H1 (cell line): ENCODE measurements around the gene RBM17. TPM values are rescaled to one million over a fixed set of nuclear protein-coding genes. Genes with fewer than 3 reads are reported as not detected.
A peak's percentile ranks its signal among the peaks of the same experiment; 100 is the strongest.

Experiments
- BACH1 ChIP-seq: IDR thresholded peaks from 2 replicates; pipeline ENCODE4 v1.6.1; 2012; ENCODE audit warnings: low read length, improper control_type of control experiment
- BCL11A ChIP-seq, 2 experiments: IDR thresholded peaks; one replicate each; pipeline ENCODE4 v1.6.1; 2011; ENCODE audit warnings: low read depth in 2 of 2, low read length in 2 of 2, mild to moderate bottlenecking in 2 of 2
- BRCA1 ChIP-seq: IDR thresholded peaks from 2 replicates; pipeline ENCODE4 v1.6.1; 2012; ENCODE audit warnings: low read depth, low read length, improper control_type of control experiment
- CREB1 ChIP-seq: IDR thresholded peaks from 2 replicates; pipeline ENCODE4 v1.6.1; 2012; ENCODE audit warnings: inconsistent platforms
- CTBP2 ChIP-seq: IDR thresholded peaks from 2 replicates; pipeline ENCODE4 v1.7.0; 2011; ENCODE audit warnings: borderline replicate concordance, mild to moderate bottlenecking, moderate library complexity, mixed read lengths, low read length; ENCODE audit not compliant: insufficient read depth, insufficient read length
- EGR1 ChIP-seq: IDR thresholded peaks from 2 replicates; pipeline ENCODE4 v1.6.1; 2011; ENCODE audit warnings: low read depth, low read length, borderline replicate concordance
- FOSL1 ChIP-seq: IDR thresholded peaks from 2 replicates; pipeline ENCODE4 v1.6.1; 2011; ENCODE audit warnings: mild to moderate bottlenecking, low read depth, low read length, moderate library complexity; ENCODE audit not compliant: insufficient read depth
- GTF2F1 ChIP-seq: IDR thresholded peaks from 2 replicates; pipeline ENCODE4 v1.6.1; 2012; ENCODE audit warnings: low read depth, low read length, improper control_type of control experiment, borderline replicate concordance
- JUN ChIP-seq: IDR thresholded peaks from 2 replicates; pipeline ENCODE4 v1.6.1; 2011; ENCODE audit warnings: low read depth, mild to moderate bottlenecking, improper control_type of control experiment, low read length
- MAFK ChIP-seq: IDR thresholded peaks from 2 replicates; pipeline ENCODE4 v1.6.1; 2012; ENCODE audit warnings: low read depth, mild to moderate bottlenecking, improper control_type of control experiment, low read length
- PHF8 ChIP-seq: fragments of 200-600 bp; sonication (generic); conservative IDR thresholded peaks from 2 replicates; pipeline ENCODE4 v1.7.1; 2012; ENCODE audit warnings: low read depth, mild to moderate bottlenecking, inconsistent platforms, low read length, moderate library complexity
- POLR2AphosphoS5 ChIP-seq: IDR thresholded peaks from 2 replicates; pipeline ENCODE4 v1.6.1; 2011; ENCODE audit warnings: low read depth, low read length
- RBBP5 ChIP-seq: IDR thresholded peaks from 2 replicates; pipeline ENCODE4 v1.7.1; 2012; ENCODE audit warnings: low read depth, mild to moderate bottlenecking, inconsistent platforms, low read length, moderate library complexity, borderline replicate concordance
- RFX5 ChIP-seq: IDR thresholded peaks from 2 replicates; pipeline ENCODE4 v1.6.1; 2011; ENCODE audit warnings: low read depth, low read length, improper control_type of control experiment, borderline replicate concordance
- RNF2 ChIP-seq: fragments of 200-900, 300-1000 bp; sonication (generic); IDR thresholded peaks from 2 replicates; pipeline ENCODE4 v1.7.1; 2016; ENCODE audit warnings: borderline replicate concordance, low read depth, mild to moderate bottlenecking, antibody characterized with exemption, low read length; ENCODE audit not compliant: poor library complexity, severe bottlenecking; ENCODE audit errors: missing control alignments
- RXRA ChIP-seq: IDR thresholded peaks from 2 replicates; pipeline ENCODE4 v1.6.1; 2011; ENCODE audit warnings: low read depth, mild to moderate bottlenecking, low read length, moderate library complexity; ENCODE audit not compliant: insufficient read depth
- SIRT6 ChIP-seq: IDR thresholded peaks from one replicate; pipeline ENCODE4 v1.7.1; 2012; ENCODE audit warnings: low read length, inconsistent platforms
- SP4 ChIP-seq: IDR thresholded peaks from 2 replicates; pipeline ENCODE4 v1.6.1; 2012; ENCODE audit warnings: low read length, inconsistent platforms
- SRF ChIP-seq: IDR thresholded peaks from 2 replicates; pipeline ENCODE4 v1.6.1; 2011; ENCODE audit warnings: mild to moderate bottlenecking, low read depth, low read length, moderate library complexity
- TAF7 ChIP-seq: optimal IDR thresholded peaks from 2 replicates; pipeline ENCODE3; 2011; ENCODE audit warnings: low read depth, mild to moderate bottlenecking, inconsistent platforms, low read length, moderate library complexity, borderline replicate concordance
- TCF12 ChIP-seq: IDR thresholded peaks from 2 replicates; pipeline ENCODE4 v1.6.1; 2011; ENCODE audit warnings: low read depth, mild to moderate bottlenecking, low read length
- TEAD4 ChIP-seq: IDR thresholded peaks from 2 replicates; pipeline ENCODE4 v1.6.1; 2012; ENCODE audit warnings: low read depth, low read length, inconsistent platforms, mixed read lengths
- YY1 ChIP-seq: IDR thresholded peaks from 2 replicates; pipeline ENCODE4 v1.6.1; 2011; ENCODE audit warnings: low read depth, mild to moderate bottlenecking, low read length
- polyA plus RNA-seq, 7 experiments: library from polyadenylated mRNA; depleted of rRNA in 3 of 7; stranded (reverse) in 5 of 7; unstranded in 2 of 7; fragments of >200 nt in 5 of 7; fragments of 200-250 nt in 2 of 7; gene quantifications; 1 replicate in 5 of 7; 2 replicates in 1 of 7; 4 replicates in 1 of 7; pipeline versions ENCODE4 v1.2.1 to v1.2.3, GENCODE V29; 2011 to 2013; ENCODE audit warnings: missing spikeins in 2 of 7, mixed read lengths in 2 of 7
- total RNA-seq: library from RNA; stranded (reverse); fragmentation: NEBNext Ultra II Directional; extraction: Animal tissue kit (Norgen Biotek cat#: 25700); gene quantifications from 2 replicates; pipeline ENCODE4 v1.2.1, GENCODE V29; 2021
- TF ChIP-seq, protein P1 (sequence below): IDR thresholded peaks from 2 replicates; pipeline ENCODE4 v1.6.1; 2012; ENCODE audit warnings: inconsistent platforms
- TF ChIP-seq, protein P2 (sequence below): IDR thresholded peaks from 2 replicates; pipeline ENCODE4 v1.6.1; 2012; ENCODE audit warnings: inconsistent platforms

The RBM17 gene
- total and polyA plus RNA-seq, 2 of the 8 experiments (the other 6 are each of a cell fraction or from before 2014, with no cell fraction given), result 15.7 to 128 TPM

DNA sequence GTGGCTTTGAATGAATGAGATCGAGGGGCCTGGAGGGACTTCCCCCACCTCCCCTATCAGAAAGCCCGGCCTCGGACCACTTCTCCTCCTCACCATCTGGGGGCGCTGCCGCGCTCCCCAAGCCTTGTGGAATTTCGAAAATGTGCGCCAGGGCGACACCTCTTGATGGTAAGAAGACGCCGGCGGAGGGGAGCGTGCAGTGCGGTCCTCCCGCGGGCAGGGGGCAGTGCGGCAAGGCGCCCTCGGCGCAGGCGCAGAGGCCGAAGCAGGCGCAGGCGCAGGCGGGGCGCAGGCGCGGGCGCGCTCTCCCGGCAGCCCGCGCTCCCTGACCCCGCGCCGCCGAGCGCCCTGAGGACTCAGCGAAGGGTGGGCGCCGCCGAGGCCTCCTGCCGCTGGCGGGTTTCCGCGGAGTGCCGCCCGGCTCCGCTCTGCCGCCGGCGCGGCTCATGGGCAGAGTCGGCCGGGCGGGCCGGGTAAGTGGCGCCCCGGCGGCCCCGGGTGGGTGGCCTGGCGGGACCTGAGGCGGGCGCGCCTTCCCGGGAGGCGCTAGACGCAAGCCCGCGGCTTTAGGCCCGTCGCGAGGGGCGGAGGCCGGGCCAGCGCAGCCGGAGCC is at the start of gene RBM17 (continued):
- TF ChIP-seq RNF2, result no peak
- TF ChIP-seq, protein P1, sequence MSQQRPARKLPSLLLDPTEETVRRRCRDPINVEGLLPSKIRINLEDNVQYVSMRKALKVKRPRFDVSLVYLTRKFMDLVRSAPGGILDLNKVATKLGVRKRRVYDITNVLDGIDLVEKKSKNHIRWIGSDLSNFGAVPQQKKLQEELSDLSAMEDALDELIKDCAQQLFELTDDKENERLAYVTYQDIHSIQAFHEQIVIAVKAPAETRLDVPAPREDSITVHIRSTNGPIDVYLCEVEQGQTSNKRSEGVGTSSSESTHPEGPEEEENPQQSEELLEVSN, result no peak
- peak; percentile 61 for TF ChIP-seq SRF
- no peak for TF ChIP-seq RXRA
- peak; percentile 97 for TF ChIP-seq TAF7
- no peak for TF ChIP-seq BCL11A (IDR thresholded peaks at IDR 0.05; ENCODE audit: low read depth in 2 of 2, low read length in 2 of 2)
- no peak for TF ChIP-seq JUN
- TF ChIP-seq TEAD4, result peak; percentile 99
- no peak for TF ChIP-seq SIRT6
- TF ChIP-seq BRCA1, result no peak
- TF ChIP-seq GTF2F1, result 0 out of 2 replicates have a peak, but pooled peaks have one; percentile 25
- TF ChIP-seq EGR1, result peak; percentile 70
- TF ChIP-seq FOSL1, result no peak
- TF ChIP-seq POLR2AphosphoS5, result no peak; the same call in 1 of the 2 replicates
- peak; percentile 83 for TF ChIP-seq TCF12
- TF ChIP-seq SP4, result no peak
- peak; percentile 65; the same call in 1 of the 2 replicates for TF ChIP-seq CREB1
- TF ChIP-seq PHF8, result peak; percentile 89
- TF ChIP-seq, protein P2, sequence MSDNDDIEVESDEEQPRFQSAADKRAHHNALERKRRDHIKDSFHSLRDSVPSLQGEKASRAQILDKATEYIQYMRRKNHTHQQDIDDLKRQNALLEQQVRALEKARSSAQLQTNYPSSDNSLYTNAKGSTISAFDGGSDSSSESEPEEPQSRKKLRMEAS, result peak; percentile 70
- peak; percentile 45; the same call in 1 of the 2 replicates for TF ChIP-seq RBBP5
- no peak for TF ChIP-seq MAFK
- no peak for TF ChIP-seq CTBP2
- TF ChIP-seq YY1, result peak; percentile 71
- TF ChIP-seq RFX5, result no peak; the same call in 1 of the 2 replicates
- TF ChIP-seq BACH1, result no peak
